BJ (cell line): ENCODE measurements around the gene SLC13A5. TPM values are rescaled to one million over a fixed set of nuclear protein-coding genes. Genes with fewer than 3 reads are reported as not detected.
"Not testable (repeated sequence)": the region's sequence is repeated elsewhere in the genome, so short reads cannot be mapped to it uniquely, and the experiment has no call there.

Experiments used
- CTCF ChIA-PET: fragments of 350-600 bp; formaldehyde crosslinking; extraction: SDS; loops from one replicate; lab custom pipeline; 2021; ENCODE audit warnings: antibody characterized with exemption, inconsistent platforms; lab: Yijun Ruan, JAX
- POLR2A ChIA-PET: fragments of 300-600 bp; sonication (Branson Sonifier 250); formaldehyde crosslinking; extraction: SDS; loops from one replicate; lab custom pipeline; 2021; ENCODE audit warnings: antibody characterized with exemption; lab: Charles Lee
- DNase-seq: peaks from one replicate; pipeline ENCODE4 v3.0.0-alpha.2; 2011; ENCODE audit warnings: low read depth
- H3K27me3 ChIP-seq: 2 replicates; pipeline ENCODE4 v1.6.0; 2011; ENCODE audit warnings: low read length; ENCODE audit not compliant: control insufficient read depth, insufficient read depth
- H3K36me3 ChIP-seq: 2 replicates; pipeline ENCODE4 v1.5.1; 2011; ENCODE audit warnings: low read length; ENCODE audit not compliant: control insufficient read depth, insufficient read depth
- H3K4me3 ChIP-seq: 2 replicates; pipeline ENCODE4 v1.5.1; 2011; ENCODE audit warnings: low read depth, mild to moderate bottlenecking, control low read depth, low read length
- CTCF ChIP-seq: IDR thresholded peaks from 2 replicates; pipeline ENCODE4 v1.5.1; 2011; ENCODE audit warnings: low read depth, mild to moderate bottlenecking, control low read depth, inconsistent platforms, low read length, moderate library complexity; ENCODE audit not compliant: insufficient read depth
- polyA plus RNA-seq: library from polyadenylated mRNA; depleted of rRNA; stranded (reverse); fragments of >200 nt; gene quantifications from 2 replicates; pipeline ENCODE4 v1.2.3, GENCODE V29; 2011

SLC13A5 gene
- polyA plus RNA-seq, 1 experiment, result not detected

- POLR2A ChIA-PET, result no interaction called here
- Histone ChIP-seq H3K27me3 (peaks cover 2% of the 10 kb centered on the region; the same call in 1 of the 2 replicates), H3K36me3 (no peaks in the 10 kb centered on the region), H3K4me3 (no peak overlapping the region)
- DNase-seq, result no peak
- no peak for TF ChIP-seq CTCF
- CTCF ChIA-PET, result no interaction called here
These were observed 35.4 kb upstream of the SLC13A5 start for GRCh38 chr17:6748617-6749016.

- H3K4me3 ChIP-seq, H3K27me3 ChIP-seq, H3K36me3 ChIP-seq, DNase-seq, POLR2A ChIA-PET, CTCF ChIA-PET: not testable (repeated sequence)
These were observed 33.5 kb upstream of the SLC13A5 start for GRCh38 chr17:6746665-6747064.

GRCh38 chr17:6729531-6729930 lies 16.4 kb upstream of the SLC13A5 start:
- Histone ChIP-seq H3K27me3 (peaks cover 2% of the 10 kb centered on the region; the same call in 1 of the 2 replicates), H3K36me3 (no peaks in the 10 kb centered on the region), H3K4me3 (no peak overlapping the region)
- TF ChIP-seq CTCF, result no peak
- CTCF ChIA-PET, result no interaction called here
- POLR2A ChIA-PET, result no interaction called here
- no peak for DNase-seq

GRCh38 chr17:6724009-6724408 lies 10.8 kb upstream of the SLC13A5 start:
- no peak for DNase-seq
- peaks cover 3% of the 10 kb centered on the region for H3K27me3 ChIP-seq
- ChIA-PET POLR2A (no interaction called here), CTCF (no interaction called here)
- TF ChIP-seq CTCF, result no peak
- H3K36me3 ChIP-seq, result no peaks in the 10 kb centered on the region
- H3K4me3 ChIP-seq, result no peak overlapping the region

- POLR2A ChIA-PET, result no interaction called here
- no peak overlapping the region for H3K4me3 ChIP-seq
- CTCF ChIA-PET, result no interaction called here
- H3K36me3 ChIP-seq, result no peaks in the 10 kb centered on the region
- H3K27me3 ChIP-seq, result peaks cover 5% of the 10 kb centered on the region
- no peak for TF ChIP-seq CTCF
- no peak for DNase-seq
These were observed 8.6 kb upstream of the SLC13A5 start for GRCh38 chr17:6721744-6722143.

GRCh38 chr17:6716736-6717135 lies 3.6 kb upstream of the SLC13A5 start:
- Histone ChIP-seq H3K27me3 (peaks cover 17% of the 10 kb centered on the region), H3K36me3 (no peaks in the 10 kb centered on the region), H3K4me3 (no peak overlapping the region)
- no peak for DNase-seq
- ChIA-PET CTCF (no interaction called here), POLR2A (no interaction called here)
- TF ChIP-seq CTCF, result no peak
